CD14-positive monocyte (primary cell): ENCODE data around the gene CFC1B. TPM values are rescaled to one million over a fixed set of nuclear protein-coding genes. Genes with fewer than 3 reads are reported as not detected.
"Not testable (repeated sequence)": the region's sequence is repeated elsewhere in the genome, so short reads cannot be mapped to it uniquely, and the experiment has no call there.

Experiments
- DNase-seq, 3 donors: peaks; one replicate each; pipeline ENCODE4 v3.0.0-alpha.2; 2011 to 2022
- H2AFZ ChIP-seq: 2 replicates; pipeline ENCODE4 v1.6.0; 2012; ENCODE audit warnings: mild to moderate bottlenecking, low read depth, low read length, inconsistent platforms; ENCODE audit not compliant: insufficient read depth, poor library complexity, severe bottlenecking
- H3K27ac ChIP-seq, 2 donors: 1 replicate in 1 of 2; 2 replicates in 1 of 2; pipeline ENCODE4 v1.5.1; 2012 to 2013; ENCODE audit warnings: low read length in 2 of 2, control low read depth in 1 of 2, inconsistent platforms in 1 of 2, low read depth in 1 of 2, mild to moderate bottlenecking in 1 of 2
- H3K27me3 ChIP-seq, 2 donors: one replicate each; pipeline versions ENCODE4 v1.6.0 to v1.6.1; 2011 to 2013; ENCODE audit warnings: low read length in 2 of 2; ENCODE audit not compliant: control insufficient read depth in 2 of 2, insufficient read depth in 2 of 2
- H3K36me3 ChIP-seq, 2 donors: replicated peaks in 1 of 2; 1 replicate in 1 of 2; 2 replicates in 1 of 2; pipeline versions ENCODE4 v1.5.1 to v1.6.1; 2012 to 2013; ENCODE audit warnings: low read length in 2 of 2, control low read depth in 1 of 2, inconsistent platforms in 1 of 2, mild to moderate bottlenecking in 1 of 2; ENCODE audit not compliant: insufficient read depth in 2 of 2, control insufficient read depth in 1 of 2
- H3K4me1 ChIP-seq, 2 donors: 1 replicate in 1 of 2; 2 replicates in 1 of 2; pipeline versions ENCODE4 v1.5.1 to v1.6.1; 2012 to 2013; ENCODE audit warnings: low read length in 2 of 2, control low read depth in 1 of 2, inconsistent platforms in 1 of 2, mild to moderate bottlenecking in 1 of 2, moderate library complexity in 1 of 2; ENCODE audit not compliant: insufficient read depth in 2 of 2, control insufficient read depth in 1 of 2
- H3K4me2 ChIP-seq: replicated peaks from 2 replicates; pipeline ENCODE3; 2012; ENCODE audit warnings: low read length, moderate library complexity, mild to moderate bottlenecking; ENCODE audit not compliant: poor library complexity, severe bottlenecking; ENCODE audit errors: extremely low read depth
- H3K4me3 ChIP-seq, 3 experiments: fragments of 200-600 bp in 1 of 3; sonication (generic) in 1 of 3; replicated peaks in 1 of 3; 1 replicate in 2 of 3; 2 replicates in 1 of 3; pipeline ENCODE4 v1.5.1; 2011 to 2013; ENCODE audit warnings: low read length in 3 of 3, mild to moderate bottlenecking in 3 of 3, control low read depth in 2 of 3, low read depth in 2 of 3, inconsistent platforms in 1 of 3, moderate library complexity in 1 of 3
- H3K79me2 ChIP-seq: 2 replicates; pipeline ENCODE4 v1.6.0; 2012; ENCODE audit warnings: mild to moderate bottlenecking, control low read depth, inconsistent platforms, low read length, moderate library complexity; ENCODE audit not compliant: insufficient read depth
- H3K9ac ChIP-seq: 2 replicates; pipeline ENCODE4 v1.6.0; 2017; ENCODE audit warnings: low read length, mild to moderate bottlenecking; ENCODE audit not compliant: insufficient read depth, poor library complexity, severe bottlenecking
- H3K9me3 ChIP-seq, 2 donors: replicated peaks in 1 of 2; 1 replicate in 1 of 2; 2 replicates in 1 of 2; pipeline versions ENCODE4 v1.5.1 to v1.6.1; 2012 to 2013; ENCODE audit warnings: low read length in 2 of 2, control low read depth in 1 of 2; ENCODE audit not compliant: control insufficient read depth in 1 of 2, insufficient read depth in 1 of 2
- H4K20me1 ChIP-seq: 2 replicates; pipeline ENCODE4 v1.6.0; 2012; ENCODE audit warnings: mild to moderate bottlenecking, low read length, control low read depth, moderate library complexity; ENCODE audit not compliant: insufficient read depth
- H3K27ac Mint-ChIP-seq, 7 donors: one replicate each; pipeline ENCODE4 v1.8.0; 2020; ENCODE audit warnings: mild to moderate bottlenecking in 7 of 7, mixed read lengths in 7 of 7, moderate library complexity in 6 of 7, inconsistent platforms in 2 of 7
- H3K27me3 Mint-ChIP-seq, 3 donors: one replicate each; pipeline ENCODE4 v1.8.0; 2021 to 2022; ENCODE audit warnings: low read depth in 3 of 3, mild to moderate bottlenecking in 3 of 3, mixed read lengths in 3 of 3, moderate library complexity in 3 of 3, inconsistent platforms in 1 of 3
- H3K36me3 Mint-ChIP-seq, 2 donors: one replicate each; pipeline ENCODE4 v1.8.0; 2020; ENCODE audit warnings: mixed read lengths in 2 of 2, inconsistent platforms in 1 of 2, mild to moderate bottlenecking in 1 of 2
- H3K4me1 Mint-ChIP-seq: one replicate; pipeline ENCODE4 v1.8.0; 2020; ENCODE audit warnings: mild to moderate bottlenecking, mixed read lengths
- H3K4me3 Mint-ChIP-seq, 2 donors: one replicate each; pipeline ENCODE4 v1.8.0; 2020; ENCODE audit warnings: mild to moderate bottlenecking in 2 of 2, mixed read lengths in 2 of 2, moderate library complexity in 1 of 2
- H3K9me3 Mint-ChIP-seq, 7 donors: one replicate each; pipeline ENCODE4 v1.8.0; 2020 to 2022; ENCODE audit warnings: mixed read lengths in 7 of 7, mild to moderate bottlenecking in 6 of 7, moderate library complexity in 6 of 7, inconsistent platforms in 2 of 7
- WGBS: methylation state at CpG from one replicate; pipeline ENCODE4 v1.1.5; 2013; ENCODE audit warnings: missing lambda C conversion rate; ENCODE audit not compliant: insufficient coverage; 5-methylcytosine and 5-hydroxymethylcytosine counted together
- intact Hi-C, 2 donors: fragments of 100-400 bp; cut with micrococcal nuclease; formaldehyde crosslinking; loops; one replicate each; pipeline versions ENCODE4 v1.15.0 to v1.15.1; 2023
- polyA plus RNA-seq, 3 donors: library from polyadenylated mRNA; depleted of rRNA in 1 of 3; unstranded in 2 of 3; stranded (reverse) in 1 of 3; fragments of 300-500 nt in 2 of 3; fragments of >200 nt in 1 of 3; fragmentation: Illumina TruSeq in 2 of 3; gene quantifications; 1 replicate in 2 of 3; 2 replicates in 1 of 3; pipeline ENCODE4 v1.2.3, GENCODE V29; 2012 to 2021

CFC1B gene
- polyA plus RNA-seq, 3 donors, result not detected

DNA sequence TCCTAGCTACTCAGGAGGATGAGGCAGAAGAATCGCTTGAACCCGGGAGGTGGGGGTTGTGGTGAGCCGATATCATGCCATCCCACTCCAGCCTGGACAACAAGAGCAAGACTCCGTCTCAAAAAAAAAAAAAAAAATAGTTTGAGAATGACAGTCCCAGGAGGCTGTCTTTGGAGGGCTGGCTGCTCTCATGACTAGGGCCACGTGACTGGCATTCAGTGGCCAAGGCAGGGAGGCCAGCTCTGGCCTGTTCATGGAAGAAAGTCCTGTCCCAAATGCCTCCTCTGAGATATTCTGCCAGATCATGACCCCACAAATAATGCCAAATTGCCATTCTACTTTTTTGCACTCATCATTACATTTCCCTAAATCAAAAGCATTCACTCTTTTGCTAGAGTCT lies 24.0 kb downstream of the CFC1B start:
- H3K27ac Mint-ChIP-seq, H3K9me3 Mint-ChIP-seq, H3K4me3 Mint-ChIP-seq, H3K27me3 Mint-ChIP-seq, H3K36me3 Mint-ChIP-seq, H3K27me3 ChIP-seq, H3K4me3 ChIP-seq, H3K9me3 ChIP-seq, DNase-seq, H3K27ac ChIP-seq, H3K9ac ChIP-seq, H2AFZ ChIP-seq, H3K4me1 Mint-ChIP-seq, H3K4me1 ChIP-seq, H3K79me2 ChIP-seq, intact Hi-C loops, H3K4me2 ChIP-seq, H3K36me3 ChIP-seq, H4K20me1 ChIP-seq: not testable (repeated sequence)
- no CpG with 5 or more reads among the region's 5 CpGs for WGBS

DNA sequence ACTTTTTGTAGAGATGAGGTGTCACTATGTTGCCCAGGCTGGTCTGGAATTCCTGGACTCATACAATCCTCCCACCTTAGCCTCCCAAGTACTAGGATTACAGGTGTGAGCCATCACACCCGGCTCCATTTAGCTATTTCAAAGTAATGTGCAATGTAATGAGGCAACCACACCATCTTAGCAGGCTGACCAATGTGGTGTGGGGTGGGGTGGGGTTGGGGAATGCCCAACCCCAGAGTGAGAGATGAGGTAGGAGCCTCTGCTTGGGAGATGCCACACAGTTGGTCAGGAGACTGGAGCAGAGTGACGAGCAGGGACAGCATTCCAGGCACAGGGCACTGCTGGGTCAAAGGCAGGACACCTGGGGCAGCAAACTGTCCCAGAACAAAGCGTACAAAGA lies 27.4 kb downstream of the CFC1B start:
- H4K20me1 ChIP-seq, H3K9me3 Mint-ChIP-seq, H3K4me1 ChIP-seq, H3K36me3 Mint-ChIP-seq, H3K4me3 Mint-ChIP-seq, H3K9ac ChIP-seq, H3K36me3 ChIP-seq, H3K4me1 Mint-ChIP-seq, H3K27me3 ChIP-seq, H3K27me3 Mint-ChIP-seq, H3K27ac ChIP-seq, H3K4me3 ChIP-seq, DNase-seq, H3K27ac Mint-ChIP-seq, H3K9me3 ChIP-seq, H3K4me2 ChIP-seq, H3K79me2 ChIP-seq, H2AFZ ChIP-seq, intact Hi-C loops: not testable (repeated sequence)
- WGBS, result no CpG with 5 or more reads among the region's 3 CpGs

DNA sequence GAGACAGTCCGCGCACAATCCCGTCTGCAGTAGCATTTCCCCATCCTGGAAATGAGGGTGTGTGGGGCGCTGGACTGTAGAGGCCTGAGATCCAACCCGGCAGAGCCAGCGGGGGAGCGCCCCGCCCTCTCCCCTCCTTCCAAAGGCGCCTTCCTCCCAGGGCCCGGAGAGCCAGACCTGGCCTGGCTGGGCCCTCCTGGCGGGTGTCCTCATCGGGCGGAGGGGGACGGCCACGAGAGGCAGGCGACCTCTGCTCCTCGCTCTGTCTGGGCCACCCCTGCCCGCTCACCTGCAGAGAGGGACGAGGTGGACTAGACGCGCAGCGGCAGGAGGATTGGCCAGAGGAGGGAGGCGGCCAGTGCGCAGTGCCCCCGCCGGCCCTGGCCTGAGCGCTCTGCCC lies 28.5 kb downstream of the CFC1B start:
- H3K9me3 ChIP-seq, H3K4me3 ChIP-seq, H3K27ac ChIP-seq, H3K4me2 ChIP-seq, H3K9me3 Mint-ChIP-seq, H3K79me2 ChIP-seq, H2AFZ ChIP-seq, DNase-seq, intact Hi-C loops, H3K27ac Mint-ChIP-seq, H3K27me3 Mint-ChIP-seq, H3K36me3 ChIP-seq, H3K27me3 ChIP-seq, H3K4me1 ChIP-seq, H3K4me1 Mint-ChIP-seq, H4K20me1 ChIP-seq, H3K4me3 Mint-ChIP-seq, H3K36me3 Mint-ChIP-seq, H3K9ac ChIP-seq: not testable (repeated sequence)
- no CpG with 5 or more reads among the region's 27 CpGs for WGBS

DNA sequence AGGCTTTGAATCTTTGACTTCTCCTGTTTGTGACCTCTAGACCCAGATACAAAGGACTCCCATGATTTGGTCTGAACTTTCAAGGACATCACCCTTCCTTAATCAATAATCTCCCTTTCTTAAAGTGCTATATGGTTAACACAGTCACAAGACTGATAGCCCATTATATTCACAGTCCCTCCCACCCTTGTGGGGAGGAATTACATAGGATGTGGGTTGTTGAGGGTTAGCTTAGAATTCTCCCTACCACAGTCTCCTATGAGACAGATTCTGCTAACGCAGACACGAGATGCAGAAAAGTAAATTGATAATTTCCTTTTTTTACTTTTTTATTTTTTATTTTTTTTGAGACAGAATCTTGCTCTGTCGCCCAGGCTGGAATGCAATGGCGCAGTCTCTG lies 33.2 kb downstream of the CFC1B start:
- H3K4me3 Mint-ChIP-seq, H3K27me3 Mint-ChIP-seq, intact Hi-C loops, H3K9me3 Mint-ChIP-seq, H4K20me1 ChIP-seq, H2AFZ ChIP-seq, H3K4me2 ChIP-seq, H3K27ac ChIP-seq, H3K27ac Mint-ChIP-seq, H3K27me3 ChIP-seq, H3K9ac ChIP-seq, H3K79me2 ChIP-seq, H3K4me3 ChIP-seq, H3K9me3 ChIP-seq, DNase-seq, H3K36me3 ChIP-seq, H3K36me3 Mint-ChIP-seq, H3K4me1 Mint-ChIP-seq, H3K4me1 ChIP-seq: not testable (repeated sequence)
- no CpG with 5 or more reads among the region's 4 CpGs for WGBS

DNA sequence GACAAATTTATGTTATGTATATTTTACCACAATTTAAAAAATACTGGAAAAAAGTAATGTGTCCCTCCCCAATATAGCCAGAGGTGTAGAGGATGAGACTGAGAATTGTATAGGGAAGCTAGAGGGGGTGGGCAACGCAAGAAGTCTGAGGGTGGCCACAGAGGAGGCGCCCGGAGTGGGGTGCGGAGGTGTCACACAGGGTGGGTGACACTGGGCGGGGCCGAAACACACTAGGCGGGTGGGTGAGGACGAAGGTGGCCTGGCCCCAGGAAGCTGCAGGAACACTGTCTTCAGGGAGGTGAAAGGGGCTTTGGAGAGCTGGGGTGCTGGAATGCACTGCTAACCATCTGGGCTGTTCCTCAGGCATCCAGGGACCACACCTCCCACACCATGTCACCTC lies 35.4 kb downstream of the CFC1B start:
- H3K27ac Mint-ChIP-seq, H3K36me3 ChIP-seq, H3K36me3 Mint-ChIP-seq, H4K20me1 ChIP-seq, H3K27me3 Mint-ChIP-seq, H3K9me3 ChIP-seq, H3K4me3 Mint-ChIP-seq, H3K4me1 ChIP-seq, H3K4me1 Mint-ChIP-seq, DNase-seq, H3K27me3 ChIP-seq, H3K4me3 ChIP-seq, H3K9me3 Mint-ChIP-seq, H3K9ac ChIP-seq, H2AFZ ChIP-seq, intact Hi-C loops, H3K79me2 ChIP-seq, H3K4me2 ChIP-seq, H3K27ac ChIP-seq: not testable (repeated sequence)
- WGBS, result no CpG with 5 or more reads among the region's 8 CpGs
